Stimulated activated CD4-positive, alpha-beta T cell treated with anti-CD3 and anti-CD28 coated beads, TNF-alpha, amount 100 ng/mL, for 1 hour (primary cell): ENCODE data around the gene UTP4.
"Not testable (repeated sequence)": the region's sequence is repeated elsewhere in the genome, so short reads cannot be mapped to it uniquely, and the experiment has no call there.

Experiments
- DNase-seq, 3 donors: peaks; one replicate each; pipeline ENCODE4 v3.0.0-alpha.2; 2020; ENCODE audit warnings: low read depth in 3 of 3, low spot score in 1 of 3

The UTP4 gene

DNA sequence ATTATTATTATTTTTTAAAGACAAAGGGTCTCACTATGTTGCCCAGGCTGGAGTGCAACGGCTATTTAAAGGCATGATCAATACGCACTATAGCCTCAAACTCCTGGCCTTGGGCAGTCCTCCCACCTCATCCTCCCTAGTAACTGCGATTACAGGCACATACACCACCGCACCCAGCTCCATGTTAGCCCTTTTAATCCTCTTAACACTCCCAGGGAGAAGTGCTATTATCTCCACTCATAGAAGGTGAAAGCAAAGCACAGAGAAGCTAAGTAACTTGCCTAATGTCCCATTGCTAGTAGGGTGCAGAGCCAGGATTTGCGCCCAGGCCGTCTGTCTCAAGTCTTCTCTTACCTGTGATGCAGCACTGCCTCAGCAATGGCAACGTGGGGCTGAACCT lies 22.0 kb upstream of the UTP4 start:
- no peak for DNase-seq

GRCh38 chr16:69111216-69111875 lies 21.1 kb upstream of the UTP4 start:
- DNase-seq = no peak

DNA sequence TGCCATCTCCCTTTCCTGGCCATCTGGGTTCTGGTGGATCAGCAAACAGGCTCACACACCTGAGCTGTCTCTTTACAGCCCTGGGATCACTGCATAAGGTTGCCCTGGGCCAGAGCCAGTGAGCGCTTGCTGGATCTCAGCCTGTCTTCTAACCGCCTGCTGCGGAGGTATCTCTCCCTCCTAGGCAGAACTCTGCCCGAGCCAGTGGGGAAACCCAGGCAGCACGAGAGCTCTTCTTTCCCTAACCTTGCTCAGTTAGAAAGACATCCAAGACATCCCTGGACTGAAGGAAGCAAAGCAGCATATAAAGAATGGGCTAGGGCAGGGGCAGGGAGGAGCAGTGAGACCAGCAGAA lies 20.6 kb upstream of the UTP4 start:
- DNase-seq = no peak

DNA sequence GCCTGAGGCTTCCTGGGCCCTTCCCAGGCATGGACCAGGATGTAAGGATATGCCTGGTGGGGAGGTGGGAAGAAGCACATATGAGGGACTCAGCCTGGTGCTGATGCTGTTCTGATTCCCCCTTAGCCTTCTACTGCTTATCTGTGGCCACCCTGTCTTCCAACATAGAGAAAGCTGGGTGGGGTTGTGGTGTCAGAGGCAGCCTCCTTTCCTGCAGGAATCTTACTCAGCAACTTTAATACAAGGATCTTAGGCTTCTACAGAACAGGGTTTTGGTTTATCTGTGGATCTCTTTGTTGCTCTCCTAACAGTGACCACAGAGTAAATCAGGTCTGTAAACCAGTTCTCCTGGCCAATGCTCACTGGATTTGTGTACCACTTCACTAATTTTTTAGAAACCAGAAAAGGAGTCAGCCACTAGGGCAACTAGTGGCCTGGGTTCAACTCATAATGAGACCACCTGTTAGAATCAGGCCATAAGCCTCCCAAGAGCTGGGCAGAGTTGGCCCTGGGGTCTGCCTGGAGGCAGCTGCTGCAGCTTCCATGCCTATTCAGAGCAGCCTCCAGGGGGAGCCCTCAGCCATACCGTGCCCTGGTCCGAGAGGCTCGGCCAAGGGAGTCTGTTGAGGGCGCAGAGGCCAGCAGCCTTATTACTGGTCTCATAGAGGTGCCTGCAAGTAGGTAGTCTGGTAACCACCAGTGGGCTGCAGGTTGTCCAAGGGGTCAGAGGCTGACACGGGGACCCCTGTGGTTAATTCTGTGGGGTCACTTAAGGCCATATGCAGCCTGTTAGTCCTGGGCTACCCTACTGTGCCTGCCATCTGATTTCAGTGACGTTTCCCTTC lies 19.9 kb upstream of the UTP4 start:
- DNase-seq = no peak

DNA sequence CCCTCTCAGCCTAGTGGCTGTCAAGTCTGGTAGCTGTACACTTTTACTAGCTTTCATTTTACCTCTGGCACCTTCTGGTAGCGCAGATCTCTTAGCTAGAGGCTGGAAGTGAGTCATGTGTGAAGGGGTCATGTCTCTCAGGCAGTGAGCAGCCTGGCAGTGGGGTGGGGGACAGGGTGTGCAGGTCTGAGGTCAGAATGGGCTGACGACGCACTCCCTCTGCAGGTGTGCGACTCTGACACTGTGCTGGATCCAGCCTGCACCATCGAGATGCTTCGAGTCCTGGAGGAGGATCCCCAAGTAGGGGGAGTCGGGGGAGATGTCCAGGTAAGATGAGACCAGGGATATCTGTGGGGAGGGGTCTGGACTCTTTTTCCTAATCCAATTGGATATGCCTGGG lies 19.2 kb upstream of the UTP4 start:
- DNase-seq = no peak

DNA sequence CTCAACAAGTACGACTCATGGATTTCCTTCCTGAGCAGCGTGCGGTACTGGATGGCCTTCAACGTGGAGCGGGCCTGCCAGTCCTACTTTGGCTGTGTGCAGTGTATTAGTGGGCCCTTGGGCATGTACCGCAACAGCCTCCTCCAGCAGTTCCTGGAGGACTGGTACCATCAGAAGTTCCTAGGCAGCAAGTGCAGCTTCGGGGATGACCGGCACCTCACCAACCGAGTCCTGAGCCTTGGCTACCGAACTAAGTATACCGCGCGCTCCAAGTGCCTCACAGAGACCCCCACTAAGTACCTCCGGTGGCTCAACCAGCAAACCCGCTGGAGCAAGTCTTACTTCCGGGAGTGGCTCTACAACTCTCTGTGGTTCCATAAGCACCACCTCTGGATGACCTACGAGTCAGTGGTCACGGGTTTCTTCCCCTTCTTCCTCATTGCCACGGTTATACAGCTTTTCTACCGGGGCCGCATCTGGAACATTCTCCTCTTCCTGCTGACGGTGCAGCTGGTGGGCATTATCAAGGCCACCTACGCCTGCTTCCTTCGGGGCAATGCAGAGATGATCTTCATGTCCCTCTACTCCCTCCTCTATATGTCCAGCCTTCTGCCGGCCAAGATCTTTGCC lies 18.0 kb upstream of the UTP4 start:
- no peak for DNase-seq

DNA sequence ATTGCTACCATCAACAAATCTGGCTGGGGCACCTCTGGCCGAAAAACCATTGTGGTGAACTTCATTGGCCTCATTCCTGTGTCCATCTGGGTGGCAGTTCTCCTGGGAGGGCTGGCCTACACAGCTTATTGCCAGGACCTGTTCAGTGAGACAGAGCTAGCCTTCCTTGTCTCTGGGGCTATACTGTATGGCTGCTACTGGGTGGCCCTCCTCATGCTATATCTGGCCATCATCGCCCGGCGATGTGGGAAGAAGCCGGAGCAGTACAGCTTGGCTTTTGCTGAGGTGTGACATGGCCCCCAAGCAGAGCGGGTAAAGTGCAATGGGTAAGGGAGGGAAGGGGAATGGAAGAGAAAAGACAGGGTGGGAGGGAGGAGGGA lies 17.5 kb upstream of the UTP4 start:
- DNase-seq = no peak

GRCh38 chr16:69115361-69115760 lies 17.1 kb upstream of the UTP4 start:
- DNase-seq = no peak

DNA sequence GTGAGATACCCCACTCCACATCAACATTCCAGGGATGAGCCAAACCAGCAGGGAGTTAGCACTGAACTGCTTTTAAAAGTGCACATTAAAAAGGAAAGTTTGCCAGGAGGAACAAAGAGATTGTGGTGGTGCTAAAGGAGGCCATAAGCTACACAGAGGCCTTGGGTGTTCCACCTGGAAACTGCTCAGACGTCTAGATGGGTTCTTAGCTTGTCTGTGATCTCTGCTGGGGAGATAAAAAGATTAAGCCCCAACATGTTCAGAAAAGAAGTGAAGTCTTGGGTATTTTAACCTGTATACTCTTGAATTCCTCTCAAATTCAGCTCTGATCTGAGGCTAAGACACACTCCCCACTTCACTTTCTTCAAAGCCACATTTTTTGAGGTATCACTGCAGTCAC lies 16.6 kb upstream of the UTP4 start:
- no peak for DNase-seq

DNA sequence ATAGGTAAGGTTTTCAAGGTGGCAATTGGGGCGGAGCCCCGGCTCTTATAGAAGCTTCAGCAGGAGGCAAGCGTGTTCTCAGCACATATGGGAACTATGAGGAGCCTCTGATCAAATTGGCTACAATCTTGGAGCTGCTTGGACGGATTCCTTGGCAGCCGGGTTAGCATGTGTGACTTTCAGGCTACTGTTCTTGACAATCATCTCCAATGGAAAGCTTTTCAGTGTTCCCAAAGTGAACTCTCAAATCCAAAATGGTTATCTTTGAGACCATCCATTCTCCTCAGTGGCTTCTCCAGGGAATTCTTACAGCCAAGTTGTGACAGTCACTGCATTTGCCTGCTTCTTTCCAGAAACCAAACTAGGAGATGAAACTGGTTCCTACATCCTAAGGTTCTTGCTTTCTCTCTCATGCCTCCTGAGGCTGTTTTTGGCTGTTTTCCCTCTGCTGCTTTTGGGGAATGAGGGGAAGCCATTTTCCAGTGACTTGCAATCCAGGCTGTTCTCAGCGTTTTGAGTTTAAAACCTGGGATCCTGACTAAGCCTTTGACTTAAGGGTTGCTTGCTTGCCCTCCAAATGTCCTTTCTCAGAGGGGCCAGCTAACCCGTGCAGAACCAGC lies 16.1 kb upstream of the UTP4 start:
- no peak for DNase-seq

- DNase-seq = no peak
Measured at GRCh38 chr16:69116906-69117305, 15.5 kb upstream of the UTP4 start.

GRCh38 chr16:69118468-69118867 lies 14.0 kb upstream of the UTP4 start:
- DNase-seq = no peak

- no peak for DNase-seq
Measured at GRCh38 chr16:69118994-69119393, 13.5 kb upstream of the UTP4 start.

DNA sequence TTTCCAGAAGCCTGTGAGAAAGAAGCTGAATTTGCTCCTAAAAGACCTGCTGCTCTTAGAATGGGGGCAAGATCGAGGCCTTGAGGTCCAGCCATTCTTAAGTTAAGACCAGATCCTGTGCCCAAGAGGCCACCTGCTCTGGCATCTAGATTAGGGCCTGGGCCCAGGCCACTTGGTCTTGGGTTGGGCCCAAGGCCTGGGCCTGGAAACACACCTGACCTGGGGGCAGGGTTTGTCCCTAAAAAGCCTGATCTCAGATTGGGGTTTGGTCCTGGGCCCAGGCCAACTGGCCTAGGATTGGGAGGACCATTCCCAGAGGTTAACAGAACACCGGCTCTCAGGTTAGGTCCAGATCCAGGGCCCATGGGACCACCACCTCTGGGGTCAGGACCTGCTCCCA lies 12.9 kb upstream of the UTP4 start:
- DNase-seq = no peak

- DNase-seq = no peak
Measured at GRCh38 chr16:69120096-69120664, 12.3 kb upstream of the UTP4 start.

DNA sequence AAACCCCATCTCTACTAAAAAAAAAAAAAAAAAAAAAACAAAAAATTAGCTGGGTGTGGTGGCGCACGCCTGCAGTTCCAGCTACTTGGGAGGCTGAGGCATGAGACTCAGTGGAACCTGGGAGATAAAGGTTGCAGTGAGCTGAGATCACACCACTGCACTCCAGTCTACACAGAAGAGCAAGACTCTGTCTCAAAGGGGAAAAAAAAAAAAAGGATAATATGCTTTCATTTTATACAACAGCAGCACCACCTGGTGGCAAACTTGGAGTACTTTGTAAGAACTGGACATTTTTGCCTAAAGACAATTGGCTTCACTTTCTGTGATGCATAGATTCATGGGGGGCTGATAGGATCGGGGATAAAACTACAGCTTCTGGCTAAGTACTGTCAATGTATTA lies 8.5 kb upstream of the UTP4 start:
- DNase-seq = no peak

DNA sequence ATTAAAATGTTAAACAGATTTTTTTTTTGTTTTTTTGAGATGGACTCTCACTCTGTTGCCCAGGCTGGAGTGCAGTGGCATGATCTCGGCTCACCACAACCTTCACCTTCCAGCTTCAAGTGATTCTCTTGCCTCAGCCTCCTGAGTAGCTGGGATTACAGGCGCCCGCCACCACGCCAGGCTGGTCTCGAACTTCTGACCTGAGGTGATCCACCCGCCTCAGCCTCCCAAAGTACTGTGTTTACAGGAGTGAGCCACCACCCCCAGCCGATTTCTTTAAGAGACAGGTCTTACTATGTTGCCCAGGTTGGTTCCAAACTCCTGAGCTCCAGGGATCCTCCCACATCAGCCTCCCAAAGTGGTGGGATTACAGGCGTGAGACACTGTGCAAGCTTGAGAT lies 8.0 kb upstream of the UTP4 start:
- DNase-seq = not testable (repeated sequence)

- not testable (repeated sequence) for DNase-seq
Measured at GRCh38 chr16:69124961-69125360, 7.5 kb upstream of the UTP4 start.

GRCh38 chr16:69126221-69126620 lies 6.2 kb upstream of the UTP4 start:
- no peak for DNase-seq

DNA sequence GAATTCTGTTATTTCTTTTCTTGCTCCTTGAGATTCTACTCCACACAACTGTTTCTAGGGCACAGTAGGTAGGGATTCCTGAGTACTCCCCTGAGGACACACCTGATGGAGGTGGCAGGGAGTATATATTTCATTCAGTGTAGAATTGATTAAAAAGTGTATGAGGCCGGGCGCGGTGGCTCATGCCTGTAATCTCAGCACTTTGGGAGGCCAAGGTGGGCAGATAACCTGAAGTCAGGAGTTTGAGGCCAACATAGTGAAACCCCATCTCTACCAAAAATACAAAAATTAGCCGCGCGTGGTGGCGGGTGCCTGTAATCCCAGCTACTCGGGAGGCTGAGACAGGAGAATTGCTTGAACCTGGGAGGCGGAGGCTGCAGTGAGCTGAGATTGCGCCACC lies 5.6 kb upstream of the UTP4 start:
- DNase-seq = not testable (repeated sequence)

GRCh38 chr16:69127966-69128510 lies 4.4 kb upstream of the UTP4 start:
- no peak for DNase-seq
